Parathyroid adenoma (tissue), 2 donors: ENCODE data around the gene LHFPL3.

Source experiments
- H2AFZ ChIP-seq: fragments of 300-600 bp; sonication (generic); one replicate; pipeline ENCODE4 v1.7.0; 2017; ENCODE audit warnings: antibody characterized with exemption, mild to moderate bottlenecking
- H3K27ac ChIP-seq: fragments of 300-600 bp; sonication (generic); one replicate; pipeline ENCODE4 v1.7.0; 2017
- H3K27me3 ChIP-seq: fragments of 300-600 bp; sonication (generic); one replicate; pipeline ENCODE4 v1.7.0; 2017; ENCODE audit warnings: low read length; ENCODE audit not compliant: control insufficient read depth, insufficient read depth
- H3K36me3 ChIP-seq: fragments of 300-600 bp; sonication (generic); one replicate; pipeline ENCODE4 v1.7.0; 2017; ENCODE audit warnings: low read length; ENCODE audit not compliant: control insufficient read depth, insufficient read depth
- H3K4me1 ChIP-seq: fragments of 300-600 bp; sonication (generic); one replicate; pipeline ENCODE4 v1.7.0; 2017; ENCODE audit warnings: control low read depth
- H3K4me2 ChIP-seq: fragments of 300-600 bp; sonication (generic); one replicate; pipeline ENCODE4 v1.7.0; 2017; ENCODE audit warnings: low read length
- H3K4me3 ChIP-seq: fragments of 300-600 bp; sonication (generic); one replicate; pipeline ENCODE4 v1.7.0; 2017; ENCODE audit warnings: low read depth, low read length
- H3K79me2 ChIP-seq: fragments of 300-600 bp; sonication (generic); one replicate; pipeline ENCODE4 v1.7.0; 2017; ENCODE audit warnings: control low read depth
- H3K9ac ChIP-seq: fragments of 300-600 bp; sonication (generic); one replicate; pipeline ENCODE4 v1.7.0; 2017; ENCODE audit warnings: mild to moderate bottlenecking
- H3K9me3 ChIP-seq: fragments of 300-600 bp; sonication (generic); one replicate; pipeline ENCODE4 v1.7.0; 2017; ENCODE audit warnings: low read length; ENCODE audit not compliant: control insufficient read depth
- TF ChIP-seq, protein P1 (sequence below): fragments of 300-600 bp; sonication (generic); IDR thresholded peaks from one replicate; pipeline ENCODE4 v1.7.0; 2017; ENCODE audit warnings: antibody characterized with exemption, mild to moderate bottlenecking
- donor health status: primary hyperparathyroidism.

Gene LHFPL3

DNA sequence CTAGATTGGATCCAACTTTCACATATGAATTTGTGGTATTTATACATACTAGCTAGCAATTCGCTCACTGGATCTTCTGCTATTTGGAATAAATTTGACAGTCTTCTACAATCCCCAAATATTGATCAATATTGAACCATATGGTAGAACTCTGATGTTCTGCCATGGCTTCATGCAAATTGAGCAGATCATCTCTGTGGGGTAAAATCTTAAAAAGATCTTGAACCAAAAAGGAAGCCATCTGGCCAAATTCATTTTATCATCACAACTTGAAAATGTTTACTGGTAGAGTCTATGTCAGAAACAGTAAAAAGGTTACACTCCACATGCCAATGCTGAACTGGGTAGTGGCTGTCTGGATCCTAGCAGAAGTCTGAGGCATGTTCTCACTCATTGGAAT is 80.0 kb downstream of the LHFPL3 start:
- H3K4me1 ChIP-seq: no peaks in the 10 kb centered on the region

GRCh38 chr7:104410742-104411141 is 82.3 kb downstream of the LHFPL3 start:
- Histone ChIP-seq H3K79me2 (no peaks in the 10 kb centered on the region), H3K9ac (no peak overlapping the region), H2AFZ (no peak overlapping the region), H3K27me3 (no peaks in the 10 kb centered on the region), H3K4me1 (no peaks in the 10 kb centered on the region), H3K4me3 (no peak overlapping the region), H3K9me3 (no peaks in the 10 kb centered on the region), H3K4me2 (no peak overlapping the region), H3K27ac (no peak overlapping the region), H3K36me3 (no peaks in the 10 kb centered on the region)
- TF ChIP-seq, protein P1, sequence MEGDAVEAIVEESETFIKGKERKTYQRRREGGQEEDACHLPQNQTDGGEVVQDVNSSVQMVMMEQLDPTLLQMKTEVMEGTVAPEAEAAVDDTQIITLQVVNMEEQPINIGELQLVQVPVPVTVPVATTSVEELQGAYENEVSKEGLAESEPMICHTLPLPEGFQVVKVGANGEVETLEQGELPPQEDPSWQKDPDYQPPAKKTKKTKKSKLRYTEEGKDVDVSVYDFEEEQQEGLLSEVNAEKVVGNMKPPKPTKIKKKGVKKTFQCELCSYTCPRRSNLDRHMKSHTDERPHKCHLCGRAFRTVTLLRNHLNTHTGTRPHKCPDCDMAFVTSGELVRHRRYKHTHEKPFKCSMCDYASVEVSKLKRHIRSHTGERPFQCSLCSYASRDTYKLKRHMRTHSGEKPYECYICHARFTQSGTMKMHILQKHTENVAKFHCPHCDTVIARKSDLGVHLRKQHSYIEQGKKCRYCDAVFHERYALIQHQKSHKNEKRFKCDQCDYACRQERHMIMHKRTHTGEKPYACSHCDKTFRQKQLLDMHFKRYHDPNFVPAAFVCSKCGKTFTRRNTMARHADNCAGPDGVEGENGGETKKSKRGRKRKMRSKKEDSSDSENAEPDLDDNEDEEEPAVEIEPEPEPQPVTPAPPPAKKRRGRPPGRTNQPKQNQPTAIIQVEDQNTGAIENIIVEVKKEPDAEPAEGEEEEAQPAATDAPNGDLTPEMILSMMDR: no peak

More for the DNA sequence above, 80.0 kb downstream of the LHFPL3 start:
- TF ChIP-seq, protein P1: no peak
- H3K79me2 ChIP-seq: no peaks in the 10 kb centered on the region
- no peak overlapping the region for H3K4me2 ChIP-seq
- no peaks in the 10 kb centered on the region for H3K27me3 ChIP-seq
- H3K9me3 ChIP-seq: no peaks in the 10 kb centered on the region
- no peaks in the 10 kb centered on the region for H3K36me3 ChIP-seq
- no peak overlapping the region for H3K4me3 ChIP-seq
- no peak overlapping the region for H3K27ac ChIP-seq
- H2AFZ ChIP-seq: no peak overlapping the region
- no peak overlapping the region for H3K9ac ChIP-seq

DNA sequence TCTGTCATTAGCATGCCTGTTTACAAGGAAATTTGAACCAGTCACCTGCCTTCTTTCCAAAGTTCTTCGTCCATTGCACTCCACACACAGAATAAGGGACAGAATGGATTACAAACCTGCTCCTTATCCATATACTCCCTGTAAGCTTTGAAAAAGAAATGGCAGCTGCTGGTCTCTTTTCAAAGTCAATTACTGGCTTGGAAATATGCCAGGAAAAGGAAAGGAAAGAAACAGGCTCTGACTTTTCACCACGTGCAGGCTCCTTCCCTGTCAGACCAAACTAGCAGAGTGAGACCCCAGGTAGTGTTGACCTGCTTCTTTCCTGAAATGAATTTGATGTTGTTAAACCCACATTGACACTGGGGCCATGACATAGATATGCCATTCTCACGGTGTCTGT is 84.5 kb downstream of the LHFPL3 start:
- no peaks in the 10 kb centered on the region for H3K36me3 ChIP-seq
- no peak overlapping the region for H3K27ac ChIP-seq
- TF ChIP-seq, protein P1: no peak
- no peaks in the 10 kb centered on the region for H3K4me1 ChIP-seq
- no peak overlapping the region for H3K4me2 ChIP-seq
- H3K9ac ChIP-seq: no peak overlapping the region
- H3K9me3 ChIP-seq: no peaks in the 10 kb centered on the region
- no peaks in the 10 kb centered on the region for H3K27me3 ChIP-seq
- no peaks in the 10 kb centered on the region for H3K79me2 ChIP-seq
- no peak overlapping the region for H2AFZ ChIP-seq
- no peak overlapping the region for H3K4me3 ChIP-seq

- H3K36me3 ChIP-seq: no peaks in the 10 kb centered on the region
- no peak overlapping the region for H3K27ac ChIP-seq
- no peaks in the 10 kb centered on the region for H3K4me1 ChIP-seq
- no peak overlapping the region for H3K4me3 ChIP-seq
- no peaks in the 10 kb centered on the region for H3K27me3 ChIP-seq
- no peak overlapping the region for H3K9ac ChIP-seq
- no peak overlapping the region for H3K4me2 ChIP-seq
- H2AFZ ChIP-seq: no peak overlapping the region
- H3K9me3 ChIP-seq: no peaks in the 10 kb centered on the region
- no peaks in the 10 kb centered on the region for H3K79me2 ChIP-seq
- TF ChIP-seq, protein P1: no peak
These were observed 85.8 kb downstream of the LHFPL3 start for GRCh38 chr7:104414216-104414615.

DNA sequence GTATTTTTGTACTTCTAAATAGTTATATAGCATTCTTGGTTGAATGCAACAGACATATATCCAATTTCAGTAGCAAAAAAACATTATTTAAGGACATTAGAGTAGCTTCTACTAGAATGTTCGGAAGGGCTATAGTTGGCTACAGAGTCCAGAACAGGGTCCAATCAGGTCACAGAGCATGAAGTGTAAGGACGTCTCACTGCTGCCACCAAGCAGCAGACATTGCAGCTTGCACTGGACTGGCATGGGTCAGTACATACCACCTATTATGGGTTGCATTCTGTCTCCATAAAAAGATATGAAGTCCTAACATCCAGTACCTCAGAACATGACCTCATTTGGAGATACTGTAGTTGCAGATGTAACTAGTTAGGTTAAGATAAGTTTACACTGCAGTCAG is 87.3 kb downstream of the LHFPL3 start:
- no peak overlapping the region for H3K4me2 ChIP-seq
- H3K4me3 ChIP-seq: no peak overlapping the region
- no peak overlapping the region for H3K27ac ChIP-seq
- no peak overlapping the region for H3K9ac ChIP-seq
- no peak overlapping the region for H2AFZ ChIP-seq
- no peaks in the 10 kb centered on the region for H3K79me2 ChIP-seq
- no peaks in the 10 kb centered on the region for H3K4me1 ChIP-seq
- no peaks in the 10 kb centered on the region for H3K9me3 ChIP-seq
- H3K36me3 ChIP-seq: no peaks in the 10 kb centered on the region
- TF ChIP-seq, protein P1: no peak
- H3K27me3 ChIP-seq: no peaks in the 10 kb centered on the region
